MM.1S (cell line): Measurements from ENCODE around the gene GREB1.

Experiments
- DNase-seq: peaks from one replicate; pipeline ENCODE4 v3.0.0-alpha.2; 2015
- H2AFZ ChIP-seq: fragments of 300-600 bp; sonication (generic); 2 replicates; pipeline ENCODE4 v1.6.0; 2016; ENCODE audit warnings: antibody characterized with exemption, low read length
- H3F3A ChIP-seq: fragments of 300-600 bp; sonication (generic); 2 replicates; pipeline ENCODE4 v1.6.1; 2016; ENCODE audit warnings: mild to moderate bottlenecking, antibody characterized with exemption, low read length, moderate library complexity, mixed read lengths; ENCODE audit not compliant: insufficient read depth
- H3K27ac ChIP-seq: fragments of 300-600 bp; sonication (generic); 2 replicates; pipeline ENCODE4 v1.5.1; 2016; ENCODE audit warnings: mild to moderate bottlenecking, low read length
- H3K27me3 ChIP-seq: fragments of 300-600 bp; sonication (generic); replicated peaks from 2 replicates; pipeline ENCODE4 v1.6.0; 2016; ENCODE audit warnings: low read length; ENCODE audit not compliant: insufficient read depth
- H3K36me3 ChIP-seq: fragments of 300-600 bp; sonication (generic); replicated peaks from 2 replicates; pipeline ENCODE4 v1.6.1; 2016; ENCODE audit warnings: mild to moderate bottlenecking, low read length, mixed read lengths; ENCODE audit not compliant: insufficient read depth
- H3K4me1 ChIP-seq: fragments of 300-600 bp; sonication (generic); 2 replicates; pipeline ENCODE4 v1.6.1; 2016; ENCODE audit warnings: low read length, mixed read lengths
- H3K4me2 ChIP-seq: fragments of 300-600 bp; sonication (generic); 2 replicates; pipeline ENCODE4 v1.6.0; 2016; ENCODE audit warnings: low read depth, low read length
- H3K4me3 ChIP-seq: fragments of 300-600 bp; sonication (generic); 2 replicates; pipeline ENCODE4 v1.5.1; 2016; ENCODE audit warnings: low read length, mixed read lengths
- H3K79me2 ChIP-seq: fragments of 300-600 bp; sonication (generic); 2 replicates; pipeline ENCODE4 v1.6.1; 2016; ENCODE audit warnings: mixed run types, low read length, mixed read lengths
- H3K9ac ChIP-seq: fragments of 300-600 bp; sonication (generic); 2 replicates; pipeline ENCODE4 v1.6.1; 2016; ENCODE audit warnings: low read length, mixed read lengths
- H3K9me2 ChIP-seq: fragments of 300-600 bp; sonication (generic); replicated peaks from 2 replicates; pipeline ENCODE4 v1.6.1; 2016; ENCODE audit warnings: mild to moderate bottlenecking, low read length, mixed read lengths; ENCODE audit not compliant: insufficient read depth
- H3K9me3 ChIP-seq: fragments of 300-600 bp; sonication (generic); replicated peaks from 2 replicates; pipeline ENCODE4 v1.6.1; 2016; ENCODE audit warnings: mild to moderate bottlenecking, low read length, mixed read lengths; ENCODE audit not compliant: insufficient read depth
- H4K20me1 ChIP-seq: fragments of 300-600 bp; sonication (generic); 2 replicates; pipeline ENCODE4 v1.6.1; 2016; ENCODE audit warnings: mild to moderate bottlenecking, low read length, moderate library complexity, mixed read lengths; ENCODE audit not compliant: insufficient read depth
- CTCF ChIP-seq: fragments of 300-600 bp; sonication (generic); IDR thresholded peaks from 2 replicates; pipeline ENCODE4 v1.5.1; 2016; ENCODE audit warnings: antibody characterized with exemption, low read length, mixed read lengths
- EZH2 ChIP-seq: fragments of 300-600 bp; sonication (generic); optimal IDR thresholded peaks from 2 replicates; pipeline ENCODE3; 2017; ENCODE audit warnings: low read depth, mild to moderate bottlenecking, antibody characterized with exemption, low read length, mixed read lengths
- EZH2phosphoT487 ChIP-seq: fragments of 300-600 bp; sonication (generic); IDR thresholded peaks from 2 replicates; pipeline ENCODE4 v1.6.1; 2018; ENCODE audit warnings: antibody characterized with exemption, low read length

GREB1 gene

GRCh38 chr2:11574176-11575046 is 40.6 kb downstream of the GREB1 start:
- H3F3A ChIP-seq: no peaks in the 10 kb centered on the region
- no peak overlapping the region for H2AFZ ChIP-seq
- no peak overlapping the region for H3K27ac ChIP-seq
- H3K36me3 ChIP-seq: no peaks in the 10 kb centered on the region
- no peaks in the 10 kb centered on the region for H4K20me1 ChIP-seq
- no peaks in the 10 kb centered on the region for H3K9me2 ChIP-seq
- H3K9ac ChIP-seq: no peak overlapping the region
- H3K27me3 ChIP-seq: no peaks in the 10 kb centered on the region
- H3K4me1 ChIP-seq: no peaks in the 10 kb centered on the region
- no peaks in the 10 kb centered on the region for H3K79me2 ChIP-seq
- no peak for DNase-seq
- TF ChIP-seq CTCF (no peak), EZH2 (no peak), EZH2phosphoT487 (no peak)
- no peaks in the 10 kb centered on the region for H3K9me3 ChIP-seq
- no peak overlapping the region for H3K4me3 ChIP-seq
- no peak overlapping the region for H3K4me2 ChIP-seq

- H4K20me1 ChIP-seq: no peaks in the 10 kb centered on the region
- H3K27me3 ChIP-seq: no peaks in the 10 kb centered on the region
- H3K4me1 ChIP-seq: no peaks in the 10 kb centered on the region
- no peak overlapping the region for H3K9ac ChIP-seq
- no peaks in the 10 kb centered on the region for H3F3A ChIP-seq
- no peak overlapping the region for H2AFZ ChIP-seq
- no peaks in the 10 kb centered on the region for H3K79me2 ChIP-seq
- no peaks in the 10 kb centered on the region for H3K36me3 ChIP-seq
- no peak overlapping the region for H3K4me2 ChIP-seq
- H3K27ac ChIP-seq: no peak overlapping the region
- no peak for TF ChIP-seq EZH2
- no peak for TF ChIP-seq EZH2phosphoT487
- TF ChIP-seq CTCF: no peak
- H3K9me2 ChIP-seq: no peaks in the 10 kb centered on the region
- H3K9me3 ChIP-seq: no peaks in the 10 kb centered on the region
- DNase-seq: no peak
- no peak overlapping the region for H3K4me3 ChIP-seq
These were observed 42.6 kb downstream of the GREB1 start for GRCh38 chr2:11576398-11576797.

GRCh38 chr2:11577101-11577883 is 43.4 kb downstream of the GREB1 start:
- Histone ChIP-seq H3K79me2 (no peaks in the 10 kb centered on the region), H3F3A (no peaks in the 10 kb centered on the region), H3K36me3 (no peaks in the 10 kb centered on the region), H4K20me1 (no peaks in the 10 kb centered on the region), H3K4me2 (no peak overlapping the region), H3K9me3 (no peaks in the 10 kb centered on the region), H3K4me3 (no peak overlapping the region), H3K9me2 (no peaks in the 10 kb centered on the region), H3K4me1 (no peaks in the 10 kb centered on the region), H2AFZ (no peak overlapping the region), H3K27me3 (no peaks in the 10 kb centered on the region), H3K9ac (no peak overlapping the region), H3K27ac (no peak overlapping the region)
- no peak for DNase-seq
- no peak for TF ChIP-seq EZH2phosphoT487
- no peak for TF ChIP-seq EZH2
- TF ChIP-seq CTCF: no peak
